PFSK-1 (cell line): ENCODE data around the gene SIRT3.

Source experiments
- FOXP2 ChIP-seq: optimal IDR thresholded peaks from 2 replicates; pipeline ENCODE3; 2011; ENCODE audit warnings: borderline replicate concordance, control low read depth, inconsistent platforms; ENCODE audit not compliant: insufficient read depth; ENCODE audit errors: extremely low read length, extremely low read depth
- POLR2AphosphoS5 ChIP-seq: IDR thresholded peaks from 2 replicates; pipeline ENCODE4 v1.6.1; 2012; ENCODE audit warnings: low read depth, mild to moderate bottlenecking, control low read depth, low read length, moderate library complexity
- SIN3A ChIP-seq: IDR thresholded peaks from 2 replicates; pipeline ENCODE4 v1.6.1; 2012; ENCODE audit warnings: mild to moderate bottlenecking, low read length, moderate library complexity, borderline replicate concordance; ENCODE audit not compliant: insufficient read depth
- TAF1 ChIP-seq: IDR thresholded peaks from 2 replicates; pipeline ENCODE4 v1.6.1; 2012; ENCODE audit warnings: low read length, control low read depth, borderline replicate concordance; ENCODE audit not compliant: insufficient read depth
- TF ChIP-seq, protein P1 (sequence below), 2 experiments: IDR thresholded peaks; 2 replicates each; pipeline versions ENCODE4 v1.6.1 to v1.8.0; 2011 to 2012; ENCODE audit warnings: low read depth in 2 of 2, low read length in 2 of 2, control low read depth in 1 of 2, inconsistent platforms in 1 of 2, mild to moderate bottlenecking in 1 of 2, moderate library complexity in 1 of 2; ENCODE audit not compliant: insufficient read depth in 1 of 2

Gene SIRT3

DNA sequence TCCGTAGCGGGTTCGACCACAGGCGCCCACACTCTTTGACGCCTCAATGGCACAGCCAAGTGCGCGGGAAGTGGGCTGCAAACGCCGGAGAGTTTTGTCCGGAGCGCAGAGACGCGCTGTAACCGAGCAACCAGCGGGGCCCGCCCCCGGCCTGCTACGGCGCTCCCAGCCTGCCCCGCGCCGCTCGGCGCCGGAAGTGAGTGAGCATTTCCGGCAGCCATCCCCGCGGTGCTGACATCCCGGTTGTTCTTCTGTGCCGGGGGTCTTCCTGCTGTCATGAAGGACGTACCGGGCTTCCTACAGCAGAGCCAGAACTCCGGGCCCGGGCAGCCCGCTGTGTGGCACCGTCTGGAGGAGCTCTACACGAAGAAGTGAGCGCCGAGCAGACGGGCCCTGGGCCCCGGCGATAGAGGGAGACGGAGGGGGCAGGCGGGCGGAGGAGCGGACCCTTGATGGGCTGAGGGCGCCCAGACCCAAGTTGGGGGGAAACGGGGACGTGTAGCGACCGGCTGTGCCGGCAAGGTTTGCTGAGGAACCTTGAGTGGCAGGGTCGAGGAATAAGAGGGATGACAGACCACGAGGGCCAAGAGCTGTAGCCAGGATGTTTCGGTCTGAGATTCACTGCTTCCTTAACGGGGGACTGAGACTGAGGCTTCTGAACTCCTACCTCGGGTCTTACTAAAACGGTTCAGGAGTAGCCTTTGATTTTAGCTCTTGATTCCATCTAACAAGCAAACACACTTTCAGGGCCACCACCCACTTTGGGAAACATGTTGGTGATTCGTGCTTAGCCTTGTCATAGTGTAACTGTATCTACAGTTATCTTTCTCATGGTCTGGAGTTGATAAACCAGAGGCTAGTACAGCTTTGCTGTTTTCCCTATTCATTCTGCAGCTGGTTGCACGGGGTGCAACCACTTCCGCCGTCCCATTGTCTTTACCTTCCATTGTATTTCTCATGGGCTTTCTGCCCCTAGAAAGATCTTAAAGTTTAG lies 929 bp upstream of the SIRT3 start, which contains the start of gene PSMD13:
Gene PSMD13 (plus strand): TSS at position 203 of the 994 bp plus-strand sequence. CDS start 74 bp downstream, at position 277.
- TF ChIP-seq, protein P1, sequence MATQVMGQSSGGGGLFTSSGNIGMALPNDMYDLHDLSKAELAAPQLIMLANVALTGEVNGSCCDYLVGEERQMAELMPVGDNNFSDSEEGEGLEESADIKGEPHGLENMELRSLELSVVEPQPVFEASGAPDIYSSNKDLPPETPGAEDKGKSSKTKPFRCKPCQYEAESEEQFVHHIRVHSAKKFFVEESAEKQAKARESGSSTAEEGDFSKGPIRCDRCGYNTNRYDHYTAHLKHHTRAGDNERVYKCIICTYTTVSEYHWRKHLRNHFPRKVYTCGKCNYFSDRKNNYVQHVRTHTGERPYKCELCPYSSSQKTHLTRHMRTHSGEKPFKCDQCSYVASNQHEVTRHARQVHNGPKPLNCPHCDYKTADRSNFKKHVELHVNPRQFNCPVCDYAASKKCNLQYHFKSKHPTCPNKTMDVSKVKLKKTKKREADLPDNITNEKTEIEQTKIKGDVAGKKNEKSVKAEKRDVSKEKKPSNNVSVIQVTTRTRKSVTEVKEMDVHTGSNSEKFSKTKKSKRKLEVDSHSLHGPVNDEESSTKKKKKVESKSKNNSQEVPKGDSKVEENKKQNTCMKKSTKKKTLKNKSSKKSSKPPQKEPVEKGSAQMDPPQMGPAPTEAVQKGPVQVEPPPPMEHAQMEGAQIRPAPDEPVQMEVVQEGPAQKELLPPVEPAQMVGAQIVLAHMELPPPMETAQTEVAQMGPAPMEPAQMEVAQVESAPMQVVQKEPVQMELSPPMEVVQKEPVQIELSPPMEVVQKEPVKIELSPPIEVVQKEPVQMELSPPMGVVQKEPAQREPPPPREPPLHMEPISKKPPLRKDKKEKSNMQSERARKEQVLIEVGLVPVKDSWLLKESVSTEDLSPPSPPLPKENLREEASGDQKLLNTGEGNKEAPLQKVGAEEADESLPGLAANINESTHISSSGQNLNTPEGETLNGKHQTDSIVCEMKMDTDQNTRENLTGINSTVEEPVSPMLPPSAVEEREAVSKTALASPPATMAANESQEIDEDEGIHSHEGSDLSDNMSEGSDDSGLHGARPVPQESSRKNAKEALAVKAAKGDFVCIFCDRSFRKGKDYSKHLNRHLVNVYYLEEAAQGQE (IDR thresholded peaks at IDR 0.05; ENCODE audit: insufficient read depth in 1 of 2, low read depth in 2 of 2, low read length in 2 of 2) = peak in 1 of 2 experiments; percentile 66; a peak in 1 of 4 replicates
- TF ChIP-seq FOXP2 (peak; percentile 89), SIN3A (peak; percentile 91; the same call in 1 of the 2 replicates), TAF1 (peak; percentile 98), POLR2AphosphoS5 (peak; percentile 97)

DNA sequence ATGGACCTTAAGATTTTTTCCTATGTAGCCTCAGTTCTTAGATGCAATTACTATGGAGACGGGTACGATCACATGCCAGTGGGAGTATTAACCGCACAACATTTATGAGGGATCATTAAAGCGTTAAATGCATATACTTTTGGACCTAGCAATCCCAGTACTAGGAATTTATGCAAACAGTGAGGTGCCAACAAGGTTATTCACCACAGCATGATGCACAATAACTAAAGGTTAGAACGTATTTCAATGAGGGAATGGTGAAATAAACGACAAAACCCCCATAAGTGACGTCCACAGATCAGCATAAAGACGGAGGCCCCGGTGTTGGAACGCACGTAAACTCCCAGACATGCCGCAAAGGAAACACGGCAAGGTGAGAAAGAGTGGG lies 539 bp downstream of the SIRT3 start:
- TF ChIP-seq TAF1 (no peak), FOXP2 (no peak), POLR2AphosphoS5 (no peak), SIN3A (no peak)
- TF ChIP-seq, protein P1 (IDR thresholded peaks at IDR 0.05; ENCODE audit: insufficient read depth in 1 of 2, low read depth in 2 of 2, low read length in 2 of 2) = no peak

DNA sequence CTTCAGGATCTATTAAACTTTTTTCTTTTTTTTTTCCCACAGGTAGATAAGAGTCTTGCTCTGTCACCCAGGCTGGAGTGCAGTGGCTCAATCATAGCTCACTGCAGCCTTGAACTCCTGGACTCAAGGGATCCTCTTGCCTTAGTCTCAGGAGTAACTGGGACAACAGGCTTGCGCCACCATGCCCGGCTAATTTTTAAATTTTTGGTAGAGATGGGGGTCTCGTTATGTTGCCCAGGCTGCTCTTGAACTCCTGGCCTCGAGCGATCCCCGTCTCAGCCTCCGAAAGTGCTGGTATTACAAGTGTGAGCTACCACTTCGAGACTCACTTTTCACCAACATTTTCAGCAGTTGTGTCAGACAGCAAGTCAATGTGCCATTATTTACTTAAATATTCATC lies 962 bp downstream of the SIRT3 start:
- TF ChIP-seq, protein P1 (IDR thresholded peaks at IDR 0.05; ENCODE audit: insufficient read depth in 1 of 2, low read depth in 2 of 2, low read length in 2 of 2) = no peak
- no peak for TF ChIP-seq TAF1
- no peak for TF ChIP-seq POLR2AphosphoS5
- TF ChIP-seq SIN3A = no peak
- no peak for TF ChIP-seq FOXP2

DNA sequence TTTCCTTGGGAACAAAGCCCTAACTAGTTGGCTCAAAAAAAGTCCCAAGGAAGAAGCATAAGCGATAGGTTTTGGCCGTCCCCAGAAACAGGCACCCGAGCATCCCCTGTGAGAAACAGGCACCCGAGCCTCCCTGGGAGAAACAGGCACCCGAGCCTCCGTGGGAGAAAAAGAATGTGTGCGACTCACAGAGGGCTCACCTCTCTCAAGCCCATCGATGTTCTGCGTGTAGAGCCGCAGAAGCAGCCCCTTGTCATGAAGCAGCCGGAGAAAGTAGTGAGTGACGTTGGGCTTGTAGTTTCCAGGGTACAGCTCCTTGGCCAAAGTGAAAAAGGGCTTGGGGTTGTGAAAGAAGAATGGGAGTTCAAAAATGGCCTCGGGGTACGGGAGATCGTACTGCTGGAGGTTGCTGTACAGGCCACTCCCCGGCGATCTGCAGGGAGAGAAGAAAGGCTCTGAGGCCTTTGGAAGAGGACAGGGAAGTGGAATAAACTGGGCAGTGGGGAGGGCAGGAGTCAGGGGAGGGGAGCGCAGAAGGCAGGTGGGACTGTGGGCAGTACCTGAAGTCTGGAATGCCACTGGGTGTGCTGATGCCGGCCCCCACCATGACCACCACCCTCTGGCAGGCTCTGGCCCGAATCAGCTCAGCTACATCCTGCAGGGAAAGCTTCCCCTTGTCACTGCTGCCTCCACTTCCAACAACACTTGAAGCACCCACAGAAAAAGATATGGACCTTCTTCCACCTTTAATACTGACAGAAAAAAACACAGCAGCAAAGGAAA lies 3.2 kb downstream of the SIRT3 start:
- TF ChIP-seq POLR2AphosphoS5 = no peak
- no peak for TF ChIP-seq SIN3A
- TF ChIP-seq, protein P1 (IDR thresholded peaks at IDR 0.05; ENCODE audit: insufficient read depth in 1 of 2, low read depth in 2 of 2, low read length in 2 of 2) = no peak
- TF ChIP-seq TAF1 = no peak
- TF ChIP-seq FOXP2 = no peak
